NB4 (cell line): Measurements from ENCODE around the gene GOLGA7B.

ENCODE experiments used
- DNase-seq: peaks from one replicate; pipeline ENCODE4 v3.0.0; 2010; ENCODE audit warnings: low read depth
- H3K4me3 ChIP-seq: one replicate; pipeline ENCODE4 v1.5.1; 2011; ENCODE audit warnings: mild to moderate bottlenecking, low read depth, low read length, moderate library complexity
- MYC ChIP-seq: IDR thresholded peaks from 2 replicates; pipeline ENCODE4 v1.6.1; 2011; ENCODE audit warnings: low read depth, low read length
- POLR2A ChIP-seq: IDR thresholded peaks from 2 replicates; pipeline ENCODE4 v1.6.1; 2011; ENCODE audit warnings: mild to moderate bottlenecking; ENCODE audit not compliant: insufficient read length; ENCODE audit errors: extremely low read depth
- TF ChIP-seq, protein P1 (sequence below): IDR thresholded peaks from one replicate; pipeline ENCODE4 v1.5.1; 2012; ENCODE audit warnings: low read depth, low read length
- TF ChIP-seq, protein P2 (sequence below): IDR thresholded peaks from 2 replicates; pipeline ENCODE4 v1.6.1; 2011; ENCODE audit warnings: low read depth, low read length

Gene GOLGA7B

GRCh38 chr10:97810446-97810845 lies 39.2 kb upstream of the GOLGA7B start:
- no peak for DNase-seq
- TF ChIP-seq, protein P1, sequence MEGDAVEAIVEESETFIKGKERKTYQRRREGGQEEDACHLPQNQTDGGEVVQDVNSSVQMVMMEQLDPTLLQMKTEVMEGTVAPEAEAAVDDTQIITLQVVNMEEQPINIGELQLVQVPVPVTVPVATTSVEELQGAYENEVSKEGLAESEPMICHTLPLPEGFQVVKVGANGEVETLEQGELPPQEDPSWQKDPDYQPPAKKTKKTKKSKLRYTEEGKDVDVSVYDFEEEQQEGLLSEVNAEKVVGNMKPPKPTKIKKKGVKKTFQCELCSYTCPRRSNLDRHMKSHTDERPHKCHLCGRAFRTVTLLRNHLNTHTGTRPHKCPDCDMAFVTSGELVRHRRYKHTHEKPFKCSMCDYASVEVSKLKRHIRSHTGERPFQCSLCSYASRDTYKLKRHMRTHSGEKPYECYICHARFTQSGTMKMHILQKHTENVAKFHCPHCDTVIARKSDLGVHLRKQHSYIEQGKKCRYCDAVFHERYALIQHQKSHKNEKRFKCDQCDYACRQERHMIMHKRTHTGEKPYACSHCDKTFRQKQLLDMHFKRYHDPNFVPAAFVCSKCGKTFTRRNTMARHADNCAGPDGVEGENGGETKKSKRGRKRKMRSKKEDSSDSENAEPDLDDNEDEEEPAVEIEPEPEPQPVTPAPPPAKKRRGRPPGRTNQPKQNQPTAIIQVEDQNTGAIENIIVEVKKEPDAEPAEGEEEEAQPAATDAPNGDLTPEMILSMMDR, result no peak
- TF ChIP-seq, protein P2, sequence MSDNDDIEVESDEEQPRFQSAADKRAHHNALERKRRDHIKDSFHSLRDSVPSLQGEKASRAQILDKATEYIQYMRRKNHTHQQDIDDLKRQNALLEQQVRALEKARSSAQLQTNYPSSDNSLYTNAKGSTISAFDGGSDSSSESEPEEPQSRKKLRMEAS, result no peak
- TF ChIP-seq POLR2A (no peak), MYC (no peak)
- no peak overlapping the region for H3K4me3 ChIP-seq

GRCh38 chr10:97811958-97812357 lies 37.7 kb upstream of the GOLGA7B start:
- no peak overlapping the region for H3K4me3 ChIP-seq
- TF ChIP-seq MYC (no peak), POLR2A (no peak)
- TF ChIP-seq, protein P1, result no peak
- TF ChIP-seq, protein P2, result no peak
- DNase-seq, result no peak

GRCh38 chr10:97812696-97813095 lies 36.9 kb upstream of the GOLGA7B start:
- no peak for DNase-seq
- no peak overlapping the region for H3K4me3 ChIP-seq

GRCh38 chr10:97813311-97813710 lies 36.3 kb upstream of the GOLGA7B start:
- no peak overlapping the region for H3K4me3 ChIP-seq
- TF ChIP-seq MYC, result no peak
- no peak for TF ChIP-seq POLR2A
- TF ChIP-seq, protein P2, result no peak
- TF ChIP-seq, protein P1, result no peak
- DNase-seq, result no peak

More at GRCh38 chr10:97812696-97813095, 36.9 kb upstream of the GOLGA7B start:
- TF ChIP-seq, protein P2, result no peak
- TF ChIP-seq, protein P1, result no peak
- TF ChIP-seq POLR2A, result no peak
- TF ChIP-seq MYC, result no peak

DNA sequence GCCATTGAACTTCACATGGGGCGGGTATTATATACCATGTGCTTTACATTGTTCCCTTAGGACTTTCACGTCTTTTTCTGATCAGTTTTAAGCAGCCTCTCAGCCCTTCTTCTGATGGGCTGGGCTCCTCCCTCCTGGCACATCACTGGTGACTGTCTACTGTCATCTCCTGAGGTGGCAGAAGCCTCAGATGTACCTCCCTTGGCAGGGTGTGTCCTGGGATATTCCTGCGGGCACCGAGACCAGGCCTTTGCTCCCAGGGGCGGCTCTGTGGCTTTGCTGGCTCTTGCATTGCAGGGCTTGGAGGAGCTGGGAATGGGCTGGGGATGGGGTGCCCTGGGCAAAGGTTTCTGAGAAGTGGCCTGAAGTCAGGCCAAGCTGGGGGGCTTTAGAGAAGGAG lies 34.6 kb upstream of the GOLGA7B start:
- no peak overlapping the region for H3K4me3 ChIP-seq
- DNase-seq, result no peak
- TF ChIP-seq, protein P2, result no peak
- TF ChIP-seq POLR2A (no peak), MYC (no peak)
- TF ChIP-seq, protein P1, result no peak

DNA sequence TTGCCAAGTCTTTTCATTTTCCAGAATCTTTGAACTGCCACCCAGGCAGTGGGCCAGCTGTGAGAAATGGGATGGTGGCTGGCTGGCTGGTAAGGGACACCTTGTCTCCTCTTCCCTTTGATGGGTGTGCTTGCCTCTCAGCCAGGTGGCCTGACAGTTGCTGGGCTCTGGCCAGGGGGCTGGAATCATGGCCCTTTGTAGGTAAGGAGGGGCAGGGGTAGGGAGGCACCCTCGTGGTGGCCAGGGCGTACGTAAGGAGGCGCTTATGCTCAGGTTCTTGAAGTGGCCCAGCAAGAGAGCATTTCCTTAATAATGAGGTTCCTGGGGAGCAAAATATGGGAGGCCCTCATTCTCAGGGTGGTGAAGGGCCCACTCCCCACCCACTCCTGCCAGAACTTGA lies 33.0 kb upstream of the GOLGA7B start:
- no peak for DNase-seq
- no peak for TF ChIP-seq MYC
- TF ChIP-seq, protein P1, result no peak
- TF ChIP-seq, protein P2, result no peak
- no peak for TF ChIP-seq POLR2A

More for the DNA sequence above, 33.0 kb upstream of the GOLGA7B start:
- no peak overlapping the region for H3K4me3 ChIP-seq
